H9 (cell line): Measurements from ENCODE around the gene DNAJC30. TPM values are rescaled to one million over a fixed set of nuclear protein-coding genes. Genes with fewer than 3 reads are reported as not detected.

Experiments
- DNase-seq: peaks from one replicate; pipeline ENCODE4 v3.0.0-alpha.2; 2017
- H2AFZ ChIP-seq: one replicate; pipeline ENCODE4 v1.6.1; 2013; ENCODE audit warnings: mild to moderate bottlenecking, low read length, control low read depth, moderate library complexity
- H2AK5ac ChIP-seq: 2 replicates; pipeline ENCODE4 v1.6.1; 2013; ENCODE audit warnings: low read length, control low read depth, mixed read lengths; ENCODE audit not compliant: insufficient read length
- H2BK120ac ChIP-seq: one replicate; pipeline ENCODE4 v1.6.1; 2013; ENCODE audit warnings: low read depth, mild to moderate bottlenecking, low read length, control low read depth, inconsistent platforms; ENCODE audit not compliant: poor library complexity, severe bottlenecking
- H2BK12ac ChIP-seq: 2 replicates; pipeline ENCODE4 v1.6.1; 2013; ENCODE audit warnings: low read length, control low read depth, mixed read lengths, low read depth; ENCODE audit not compliant: insufficient read length
- H2BK15ac ChIP-seq: 2 replicates; pipeline ENCODE4 v1.6.1; 2013; ENCODE audit warnings: low read depth, low read length, control low read depth
- H2BK20ac ChIP-seq: one replicate; pipeline ENCODE4 v1.6.1; 2013; ENCODE audit warnings: low read depth, mild to moderate bottlenecking, low read length, control low read depth, inconsistent platforms; ENCODE audit not compliant: poor library complexity, severe bottlenecking
- H2BK5ac ChIP-seq: 2 replicates; pipeline ENCODE4 v1.6.1; 2013; ENCODE audit warnings: low read length, control low read depth, mixed read lengths; ENCODE audit not compliant: insufficient read length
- H3K14ac ChIP-seq: 2 replicates; pipeline ENCODE4 v1.6.1; 2013; ENCODE audit warnings: low read length, control low read depth; ENCODE audit not compliant: insufficient read depth
- H3K18ac ChIP-seq: 2 replicates; pipeline ENCODE4 v1.6.1; 2013; ENCODE audit warnings: low read depth, mild to moderate bottlenecking, mixed read lengths, low read length, control low read depth; ENCODE audit not compliant: insufficient read length
- H3K23ac ChIP-seq: 2 replicates; pipeline ENCODE4 v1.6.1; 2013; ENCODE audit warnings: low read length, control low read depth, mixed read lengths, low read depth; ENCODE audit not compliant: insufficient read length
- H3K23me2 ChIP-seq: 2 replicates; pipeline ENCODE4 v1.6.1; 2013; ENCODE audit warnings: low read depth, mild to moderate bottlenecking, mixed read lengths, low read length, control low read depth; ENCODE audit not compliant: insufficient read length, poor library complexity, severe bottlenecking
- H3K27ac ChIP-seq: 2 replicates; pipeline ENCODE4 v1.5.1; 2013; ENCODE audit warnings: low read length, control low read depth, mixed read lengths, low read depth; ENCODE audit not compliant: insufficient read length
- H3K27me3 ChIP-seq: 2 replicates; pipeline ENCODE4 v1.6.1; 2013; ENCODE audit warnings: low read length, control low read depth, inconsistent platforms; ENCODE audit not compliant: insufficient read depth
- H3K4ac ChIP-seq: 2 replicates; pipeline ENCODE4 v1.6.1; 2013; ENCODE audit warnings: low read depth, mild to moderate bottlenecking, control low read depth, inconsistent platforms, low read length, moderate library complexity
- H3K4me1 ChIP-seq: 2 replicates; pipeline ENCODE4 v1.6.1; 2013; ENCODE audit warnings: low read length, control low read depth, inconsistent platforms; ENCODE audit not compliant: insufficient read depth
- H3K4me2 ChIP-seq: 2 replicates; pipeline ENCODE4 v1.6.1; 2013; ENCODE audit warnings: low read length, control low read depth, mixed read lengths; ENCODE audit not compliant: insufficient read length, insufficient read depth
- H3K56ac ChIP-seq: 2 replicates; pipeline ENCODE4 v1.6.1; 2013; ENCODE audit warnings: low read depth, mild to moderate bottlenecking, mixed read lengths, low read length, control low read depth; ENCODE audit not compliant: insufficient read length
- H3K79me1 ChIP-seq: 2 replicates; pipeline ENCODE4 v1.6.1; 2013; ENCODE audit warnings: low read depth, mild to moderate bottlenecking, moderate library complexity, low read length, control low read depth, inconsistent platforms; ENCODE audit not compliant: insufficient read depth, poor library complexity, severe bottlenecking
- H3K79me2 ChIP-seq: 2 replicates; pipeline ENCODE4 v1.6.1; 2013; ENCODE audit warnings: low read length, control low read depth, inconsistent platforms; ENCODE audit not compliant: insufficient read depth
- H3K9ac ChIP-seq: 2 replicates; pipeline ENCODE4 v1.6.1; 2013; ENCODE audit warnings: low read length, control low read depth, mixed read lengths; ENCODE audit not compliant: insufficient read length; ENCODE audit errors: extremely low read depth
- H3K9me3 ChIP-seq: one replicate; pipeline ENCODE4 v1.6.1; 2013; ENCODE audit warnings: low read depth, low read length, inconsistent platforms; ENCODE audit not compliant: control insufficient read depth
- H3T11ph ChIP-seq: one replicate; pipeline ENCODE4 v1.6.1; 2013; ENCODE audit warnings: mild to moderate bottlenecking, low read length, control low read depth, inconsistent platforms
- H4K20me1 ChIP-seq: one replicate; pipeline ENCODE4 v1.6.1; 2013; ENCODE audit not compliant: control insufficient read depth, insufficient read length, insufficient read depth
- H4K5ac ChIP-seq: 2 replicates; pipeline ENCODE4 v1.6.1; 2013; ENCODE audit warnings: low read depth, mild to moderate bottlenecking, mixed read lengths, low read length, control low read depth; ENCODE audit not compliant: insufficient read length
- H4K8ac ChIP-seq: replicated peaks from 2 replicates; pipeline ENCODE4 v1.6.1; 2013; ENCODE audit warnings: low read length, control low read depth, mixed read lengths, low read depth; ENCODE audit not compliant: insufficient read length
- H4K91ac ChIP-seq: 2 replicates; pipeline ENCODE4 v1.6.1; 2013; ENCODE audit warnings: low read depth, mild to moderate bottlenecking, moderate library complexity, mixed read lengths, low read length, control low read depth; ENCODE audit not compliant: insufficient read length
- H3K27ac Mint-ChIP-seq, 3 experiments: 2 replicates in 2 of 3; 3 replicates in 1 of 3; pipeline ENCODE4 v1.8.0; 2020 to 2021; ENCODE audit warnings: mixed read lengths in 3 of 3, mild to moderate bottlenecking in 1 of 3, moderate library complexity in 1 of 3
- H3K27me3 Mint-ChIP-seq: 2 replicates; pipeline ENCODE4 v1.8.0; 2021; ENCODE audit warnings: low read depth, mild to moderate bottlenecking, moderate library complexity, mixed read lengths
- H3K36me3 Mint-ChIP-seq, 3 experiments: 2 replicates in 2 of 3; 3 replicates in 1 of 3; pipeline ENCODE4 v1.8.0; 2020 to 2021; ENCODE audit warnings: low read depth in 3 of 3, mixed read lengths in 3 of 3; ENCODE audit not compliant: insufficient read depth in 1 of 3
- H3K4me1 Mint-ChIP-seq, 2 experiments: 2 replicates each; pipeline ENCODE4 v1.8.0; 2020; ENCODE audit warnings: mixed read lengths in 2 of 2
- H3K4me3 Mint-ChIP-seq, 2 experiments: 2 replicates in 1 of 2; 3 replicates in 1 of 2; pipeline ENCODE4 v1.8.0; 2020 to 2021; ENCODE audit warnings: mild to moderate bottlenecking in 2 of 2, mixed read lengths in 2 of 2, moderate library complexity in 1 of 2
- H3K9me3 Mint-ChIP-seq, 2 experiments: 2 replicates in 1 of 2; 3 replicates in 1 of 2; pipeline ENCODE4 v1.8.0; 2020; ENCODE audit warnings: mild to moderate bottlenecking in 2 of 2, mixed read lengths in 2 of 2, moderate library complexity in 1 of 2
- CTCF ChIP-seq: fragments of 200-600 bp; sonication (generic); conservative IDR thresholded peaks from 3 replicates; pipeline ENCODE4 v1.8.0; 2021; ENCODE audit warnings: antibody characterized with exemption, mild to moderate bottlenecking
- WGBS: extraction: QIAGEN DNeasy Blood & Tissue Kit; methylation state at CpG from one replicate; pipeline ENCODE4 v1.1.7; 2013; ENCODE audit warnings: missing lambda C conversion rate, low lambda C conversion rate, mixed read lengths; ENCODE audit not compliant: insufficient read length; ENCODE audit errors: extremely low coverage; 5-methylcytosine and 5-hydroxymethylcytosine counted together
- total RNA-seq: library from RNA; stranded (reverse); gene quantifications from 2 replicates; pipeline ENCODE4 v1.2.1, GENCODE V29; 2021

DNAJC30 gene
- total RNA-seq, 1 experiment from 2014 or later: 8.1 TPM

- Histone ChIP-seq H3K23ac (no peak overlapping the region), H3K9ac (no peak overlapping the region), H3K14ac (no peak overlapping the region), H2BK20ac (no peak overlapping the region), H4K8ac (no peak overlapping the region), H2BK15ac (no peak overlapping the region), H3K27me3 (no peaks in the 10 kb centered on the region), H2AK5ac (no peak overlapping the region), H4K20me1 (no peaks in the 10 kb centered on the region), H3T11ph (no peak overlapping the region), H2AFZ (no peak overlapping the region), H3K79me2 (no peaks in the 10 kb centered on the region), H4K91ac (no peak overlapping the region), H2BK12ac (no peak overlapping the region), H4K5ac (no peak overlapping the region), H3K4ac (no peak overlapping the region), H2BK5ac (no peak overlapping the region), H3K23me2 (peaks cover 2% of the 10 kb centered on the region), H3K4me1 (no peaks in the 10 kb centered on the region; the same call in 1 of the 2 replicates), H3K27ac (no peak overlapping the region), H2BK120ac (no peak overlapping the region), H3K9me3 (no peaks in the 10 kb centered on the region), H3K4me2 (peak overlapping the region; percentile 52), H3K79me1 (no peaks in the 10 kb centered on the region), H3K18ac (no peak overlapping the region), H3K56ac (no peak overlapping the region)
- no peak for DNase-seq
- peaks cover 9 to 38% of the 10 kb centered on the region in 2 experiments for H3K4me1 Mint-ChIP-seq
- TF ChIP-seq CTCF: no peak
- H3K9me3 Mint-ChIP-seq: no peaks in the 10 kb centered on the region
- peak overlapping the region; percentile 32 to 66; a peak in 4 of 5 replicates for H3K4me3 Mint-ChIP-seq
- peaks cover 2% of the 10 kb centered on the region for H3K27me3 Mint-ChIP-seq
- peaks cover 13 to 30% (median 23%) of the 10 kb centered on the region in 3 experiments for H3K36me3 Mint-ChIP-seq
- peak overlapping the region; percentile 35 to 61 (median 55); a peak in 3 of 7 replicates for H3K27ac Mint-ChIP-seq
- WGBS: no CpG with 5 or more reads among the region's 13 CpGs
Observed at GRCh38 chr7:73703225-73703624, 20.0 kb upstream of the DNAJC30 start.
